Breast epithelium (tissue), 3 donors: ENCODE data around the gene TPM2.

Experiments used
- CTCF ChIP-seq, 3 donors: fragments of 450-650 bp; IDR thresholded peaks; one replicate each; pipeline ENCODE4 v1.5.1; 2016 to 2017; ENCODE audit warnings: antibody characterized with exemption in 3 of 3, mild to moderate bottlenecking in 3 of 3, moderate library complexity in 3 of 3
- POLR2A ChIP-seq: fragments of 450-650 bp; IDR thresholded peaks from one replicate; pipeline ENCODE4 v1.6.1; 2016; ENCODE audit warnings: antibody characterized with exemption, mild to moderate bottlenecking, moderate library complexity

- TF ChIP-seq CTCF (IDR thresholded peaks at IDR 0.05) (no peak), POLR2A (no peak)
These were observed 4.2 kb downstream of the TPM2 start for GRCh38 chr9:35685506-35685905.
